Measurements from ENCODE around the gene CREB5. TPM values are rescaled to one million over a fixed set of nuclear protein-coding genes. Genes with fewer than 3 reads are reported as not detected.

The CREB5 gene
- total RNA-seq, 1 donor from 2014 or later: not detected

DNA sequence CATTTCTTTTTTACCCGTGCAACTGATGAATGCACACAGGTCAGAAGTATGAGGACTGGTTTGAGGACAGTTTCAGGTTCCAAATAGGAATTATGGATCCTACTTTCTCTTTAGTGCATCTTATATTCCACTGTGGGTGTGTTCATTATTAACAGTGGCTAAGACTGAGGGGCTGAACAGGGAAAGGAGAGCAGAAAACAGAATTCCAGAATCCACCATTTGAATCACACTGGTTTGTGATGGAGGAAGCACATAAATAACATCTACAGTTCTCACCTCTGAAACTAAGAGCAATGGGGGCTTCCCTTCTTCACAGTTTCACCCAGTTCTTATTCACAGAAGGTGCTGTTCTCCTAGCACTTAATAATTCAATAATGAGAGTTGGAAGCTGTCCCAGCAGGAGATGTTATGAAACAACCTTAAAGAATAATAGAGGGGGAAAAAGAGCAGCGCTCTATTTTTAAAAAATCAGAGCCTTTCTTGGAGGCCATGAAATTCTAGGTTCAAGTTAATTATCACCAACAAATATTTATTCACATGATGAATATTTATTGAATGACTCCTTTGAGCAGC, 205.1 kb downstream of the CREB5 start:
- H3K27ac Mint-ChIP-seq: no peak overlapping the region
- intact Hi-C loops (cut with micrococcal nuclease): no loop called here
- no peak for DNase-seq (ENCODE audit: low spot score)
- no peaks in the 10 kb centered on the region for H3K36me3 Mint-ChIP-seq (ENCODE audit: low read depth)
- no peaks in the 10 kb centered on the region for H3K9me3 Mint-ChIP-seq
- no peaks in the 10 kb centered on the region for H3K4me1 Mint-ChIP-seq (ENCODE audit: low read depth)
- no peak overlapping the region for H3K4me3 Mint-ChIP-seq (ENCODE audit: low read depth)
- H3K27me3 Mint-ChIP-seq (ENCODE audit: low read depth): no peaks in the 10 kb centered on the region

DNA sequence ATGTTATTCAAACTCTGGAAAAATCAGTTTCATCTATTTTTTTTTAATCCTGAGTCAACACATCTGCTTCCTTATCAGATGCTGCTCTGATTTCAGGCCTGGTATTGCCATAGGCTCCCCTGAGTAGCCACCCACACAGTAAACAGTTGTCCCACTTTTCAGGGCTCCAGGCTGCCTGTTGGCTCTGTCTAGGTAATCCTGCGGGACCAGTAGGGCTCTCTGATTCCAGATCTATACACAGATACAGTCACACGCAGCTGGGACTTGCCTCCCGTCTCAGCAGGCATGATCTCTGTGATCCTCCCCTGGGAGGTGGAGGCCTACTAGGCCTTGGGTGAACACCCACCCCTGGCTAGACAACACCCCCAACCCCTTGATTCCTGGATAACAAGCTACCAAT, 206.1 kb downstream of the CREB5 start:
- H3K4me1 Mint-ChIP-seq (ENCODE audit: low read depth): no peaks in the 10 kb centered on the region
- no peaks in the 10 kb centered on the region for H3K9me3 Mint-ChIP-seq
- no peaks in the 10 kb centered on the region for H3K27me3 Mint-ChIP-seq (ENCODE audit: low read depth)
- intact Hi-C loops (cut with micrococcal nuclease): no loop called here
- DNase-seq (ENCODE audit: low spot score): no peak
- H3K27ac Mint-ChIP-seq: no peak overlapping the region
- no peak overlapping the region for H3K4me3 Mint-ChIP-seq (ENCODE audit: low read depth)
- H3K36me3 Mint-ChIP-seq (ENCODE audit: low read depth): no peaks in the 10 kb centered on the region

- H3K4me1 Mint-ChIP-seq (ENCODE audit: low read depth): no peaks in the 10 kb centered on the region
- intact Hi-C loops (cut with micrococcal nuclease): no loop called here
- DNase-seq (ENCODE audit: low spot score): no peak
- H3K9me3 Mint-ChIP-seq: no peaks in the 10 kb centered on the region
- no peaks in the 10 kb centered on the region for H3K36me3 Mint-ChIP-seq (ENCODE audit: low read depth)
- H3K27ac Mint-ChIP-seq: no peak overlapping the region
- H3K27me3 Mint-ChIP-seq (ENCODE audit: low read depth): no peaks in the 10 kb centered on the region
- no peak overlapping the region for H3K4me3 Mint-ChIP-seq (ENCODE audit: low read depth)
Measured at GRCh38 chr7:28619256-28619655, 206.9 kb downstream of the CREB5 start.

- no peak for DNase-seq (ENCODE audit: low spot score)
- Mint-ChIP-seq H3K27ac (no peak overlapping the region), H3K4me1 (ENCODE audit: low read depth) (no peaks in the 10 kb centered on the region), H3K4me3 (ENCODE audit: low read depth) (no peak overlapping the region), H3K27me3 (ENCODE audit: low read depth) (no peaks in the 10 kb centered on the region), H3K36me3 (ENCODE audit: low read depth) (no peaks in the 10 kb centered on the region), H3K9me3 (no peaks in the 10 kb centered on the region)
- intact Hi-C loops (cut with micrococcal nuclease): no loop called here
Measured at GRCh38 chr7:28621369-28621841, 209.1 kb downstream of the CREB5 start.

- no peaks in the 10 kb centered on the region for H3K4me1 Mint-ChIP-seq (ENCODE audit: low read depth)
- intact Hi-C loops (cut with micrococcal nuclease): no loop called here
- no peaks in the 10 kb centered on the region for H3K9me3 Mint-ChIP-seq
- DNase-seq (ENCODE audit: low spot score): no peak
- H3K27ac Mint-ChIP-seq: no peak overlapping the region
- no peak overlapping the region for H3K4me3 Mint-ChIP-seq (ENCODE audit: low read depth)
- no peaks in the 10 kb centered on the region for H3K36me3 Mint-ChIP-seq (ENCODE audit: low read depth)
- H3K27me3 Mint-ChIP-seq (ENCODE audit: low read depth): no peaks in the 10 kb centered on the region
Measured at GRCh38 chr7:28623105-28623730, 210.9 kb downstream of the CREB5 start.

- DNase-seq (ENCODE audit: low spot score): no peak
- Mint-ChIP-seq H3K4me3 (ENCODE audit: low read depth) (no peak overlapping the region), H3K4me1 (ENCODE audit: low read depth) (no peaks in the 10 kb centered on the region), H3K9me3 (no peaks in the 10 kb centered on the region), H3K27me3 (ENCODE audit: low read depth) (no peaks in the 10 kb centered on the region), H3K27ac (no peak overlapping the region), H3K36me3 (ENCODE audit: low read depth) (no peaks in the 10 kb centered on the region)
- intact Hi-C loops (cut with micrococcal nuclease): no loop called here
Measured at GRCh38 chr7:28623863-28624262, 211.5 kb downstream of the CREB5 start.

- no peaks in the 10 kb centered on the region for H3K4me1 Mint-ChIP-seq (ENCODE audit: low read depth)
- no peak overlapping the region for H3K27ac Mint-ChIP-seq
- intact Hi-C loops (cut with micrococcal nuclease): no loop called here
- no peaks in the 10 kb centered on the region for H3K27me3 Mint-ChIP-seq (ENCODE audit: low read depth)
- no peak overlapping the region for H3K4me3 Mint-ChIP-seq (ENCODE audit: low read depth)
- H3K36me3 Mint-ChIP-seq (ENCODE audit: low read depth): no peaks in the 10 kb centered on the region
- no peaks in the 10 kb centered on the region for H3K9me3 Mint-ChIP-seq
- no peak for DNase-seq (ENCODE audit: low spot score)
Measured at GRCh38 chr7:28625432-28625831, 213.1 kb downstream of the CREB5 start.

GRCh38 chr7:28626221-28626620, 213.9 kb downstream of the CREB5 start:
- Mint-ChIP-seq H3K4me1 (ENCODE audit: low read depth) (no peaks in the 10 kb centered on the region), H3K27me3 (ENCODE audit: low read depth) (no peaks in the 10 kb centered on the region), H3K36me3 (ENCODE audit: low read depth) (no peaks in the 10 kb centered on the region), H3K27ac (no peak overlapping the region), H3K9me3 (no peaks in the 10 kb centered on the region), H3K4me3 (ENCODE audit: low read depth) (no peak overlapping the region)
- intact Hi-C loops (cut with micrococcal nuclease): loop anchor here (1.0 kb wide), 1 partner anchor 237 kb away; no protein-coding TSS in a partner anchor
- no peak for DNase-seq (ENCODE audit: low spot score)

- no peak for DNase-seq (ENCODE audit: low spot score)
- intact Hi-C loops (cut with micrococcal nuclease): loop anchor here (1.0 kb wide), 1 partner anchor 237 kb away; no protein-coding TSS in a partner anchor
- H3K4me3 Mint-ChIP-seq (ENCODE audit: low read depth): no peak overlapping the region
- no peak overlapping the region for H3K27ac Mint-ChIP-seq
- no peaks in the 10 kb centered on the region for H3K4me1 Mint-ChIP-seq (ENCODE audit: low read depth)
- H3K36me3 Mint-ChIP-seq (ENCODE audit: low read depth): no peaks in the 10 kb centered on the region
- no peaks in the 10 kb centered on the region for H3K9me3 Mint-ChIP-seq
- no peaks in the 10 kb centered on the region for H3K27me3 Mint-ChIP-seq (ENCODE audit: low read depth)
Measured at GRCh38 chr7:28626624-28627262, 214.4 kb downstream of the CREB5 start.

- Mint-ChIP-seq H3K27me3 (ENCODE audit: low read depth) (no peaks in the 10 kb centered on the region), H3K9me3 (no peaks in the 10 kb centered on the region), H3K4me1 (ENCODE audit: low read depth) (no peaks in the 10 kb centered on the region), H3K4me3 (ENCODE audit: low read depth) (no peak overlapping the region), H3K27ac (no peak overlapping the region), H3K36me3 (ENCODE audit: low read depth) (no peaks in the 10 kb centered on the region)
- DNase-seq (ENCODE audit: low spot score): no peak
- intact Hi-C loops (cut with micrococcal nuclease): no loop called here
Measured at GRCh38 chr7:28627263-28627653, 214.9 kb downstream of the CREB5 start.

DNA sequence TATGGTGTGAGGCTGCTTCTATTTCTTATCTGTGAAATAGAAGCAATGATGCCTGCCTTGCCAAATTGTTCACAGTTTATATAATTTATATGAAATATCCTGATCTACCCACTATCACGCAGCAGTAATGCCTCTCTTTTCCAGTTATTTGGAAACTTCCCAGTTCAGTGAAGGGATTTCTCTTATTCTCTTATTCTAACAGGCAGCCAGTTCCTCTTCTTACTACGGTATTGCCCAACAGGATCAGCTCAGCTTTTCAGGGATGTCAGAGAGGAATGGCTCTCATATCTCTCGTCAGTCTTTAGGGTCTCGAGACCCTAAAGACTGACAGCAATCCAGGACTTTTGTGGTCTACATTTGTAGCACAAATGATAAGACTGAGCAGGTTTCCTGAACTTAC, 215.6 kb downstream of the CREB5 start:
- Mint-ChIP-seq H3K4me1 (ENCODE audit: low read depth) (no peaks in the 10 kb centered on the region), H3K27me3 (ENCODE audit: low read depth) (no peaks in the 10 kb centered on the region), H3K36me3 (ENCODE audit: low read depth) (no peaks in the 10 kb centered on the region), H3K9me3 (no peaks in the 10 kb centered on the region), H3K27ac (no peak overlapping the region), H3K4me3 (ENCODE audit: low read depth) (no peak overlapping the region)
- intact Hi-C loops (cut with micrococcal nuclease): no loop called here
- DNase-seq (ENCODE audit: low spot score): no peak

DNA sequence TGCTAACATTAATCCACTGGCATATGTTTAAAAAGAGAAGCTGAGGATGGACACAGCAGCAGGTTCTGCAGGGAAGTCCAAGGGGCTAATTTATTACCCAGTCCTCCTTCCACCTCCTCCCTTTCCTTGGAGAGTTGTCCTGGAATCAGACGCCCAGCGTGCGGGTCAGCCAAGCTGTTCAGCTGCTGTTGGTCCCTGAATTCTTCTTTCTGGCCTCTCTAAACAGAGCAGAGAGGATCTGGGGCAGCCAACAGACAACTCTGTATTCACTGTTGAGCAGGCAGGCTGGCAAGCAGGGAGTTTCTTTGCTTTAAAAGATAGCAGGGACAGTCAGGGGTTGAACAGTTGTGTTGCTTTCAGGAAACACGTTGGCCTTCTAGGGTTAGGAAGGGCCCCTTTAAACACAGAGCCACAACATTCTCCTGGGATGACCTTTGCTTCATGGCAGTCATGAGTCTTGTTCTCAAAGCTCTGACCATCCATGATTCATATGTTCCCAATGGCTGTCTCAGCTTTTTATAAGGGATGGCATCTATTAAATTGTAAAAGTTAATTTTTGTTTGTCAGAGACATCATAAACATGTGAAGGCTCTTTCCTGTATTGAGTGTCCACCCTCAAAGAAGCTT, 217.0 kb downstream of the CREB5 start:
- no peak for DNase-seq (ENCODE audit: low spot score)
- intact Hi-C loops (cut with micrococcal nuclease): no loop called here
- H3K4me1 Mint-ChIP-seq (ENCODE audit: low read depth): no peaks in the 10 kb centered on the region
- no peaks in the 10 kb centered on the region for H3K9me3 Mint-ChIP-seq
- no peak overlapping the region for H3K4me3 Mint-ChIP-seq (ENCODE audit: low read depth)
- no peaks in the 10 kb centered on the region for H3K27me3 Mint-ChIP-seq (ENCODE audit: low read depth)
- no peaks in the 10 kb centered on the region for H3K36me3 Mint-ChIP-seq (ENCODE audit: low read depth)
- no peak overlapping the region for H3K27ac Mint-ChIP-seq

DNA sequence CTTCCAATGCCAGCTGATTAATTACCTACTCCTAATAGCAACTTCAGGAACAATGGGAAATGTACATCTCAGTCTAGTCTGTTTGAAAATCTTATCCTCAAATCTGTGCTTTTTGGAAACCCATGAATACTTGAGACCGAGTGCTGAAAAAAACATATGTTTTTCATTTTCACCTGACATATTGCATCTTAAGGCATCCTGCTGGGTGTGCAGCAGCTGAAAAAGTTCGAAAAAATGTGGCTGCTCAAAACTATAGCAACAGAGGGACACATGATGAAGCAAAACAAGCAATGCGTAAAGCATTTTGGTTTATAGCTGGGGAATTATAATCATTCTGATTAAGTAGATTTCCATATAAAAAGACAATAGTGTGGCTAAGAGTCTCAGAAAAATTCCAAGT, 218.0 kb downstream of the CREB5 start:
- intact Hi-C loops (cut with micrococcal nuclease): no loop called here

More for the DNA sequence above, 218.0 kb downstream of the CREB5 start:
- Mint-ChIP-seq H3K9me3 (no peaks in the 10 kb centered on the region), H3K4me3 (ENCODE audit: low read depth) (no peak overlapping the region), H3K36me3 (ENCODE audit: low read depth) (no peaks in the 10 kb centered on the region), H3K4me1 (ENCODE audit: low read depth) (no peaks in the 10 kb centered on the region), H3K27ac (no peak overlapping the region), H3K27me3 (ENCODE audit: low read depth) (no peaks in the 10 kb centered on the region)
- no peak for DNase-seq (ENCODE audit: low spot score)
